ENCODE data around the gene DOCK7. TPM values are rescaled to one million over a fixed set of nuclear protein-coding genes. Genes with fewer than 3 reads are reported as not detected.

DOCK7 gene
- total and polyA plus RNA-seq, 5 experiments from 2014 or later = 1.2 to 11.8 (median 3.1) TPM

DNA sequence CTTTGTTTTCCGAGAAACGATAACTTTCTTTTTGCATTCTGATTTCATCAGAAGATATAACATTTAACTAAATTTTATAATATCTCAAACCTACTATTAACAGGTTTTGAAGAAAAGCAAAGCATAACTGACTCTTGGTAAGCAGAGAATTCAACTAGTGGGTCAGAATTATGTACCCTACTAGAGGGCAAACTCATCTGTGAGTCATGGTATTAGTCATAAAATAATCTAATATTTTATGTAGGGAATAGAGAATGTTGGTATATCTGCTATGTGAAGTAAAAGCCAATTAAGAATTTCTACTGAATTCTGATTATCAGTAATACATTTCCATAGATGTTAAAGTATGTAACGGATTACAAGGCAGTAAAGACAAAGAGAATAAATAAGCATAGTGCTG lies 194.5 kb downstream of the DOCK7 start:
- Mint-ChIP-seq H3K9me3 (no peaks in the 10 kb centered on the region), H3K36me3 (peaks cover 6 to 62% (median 28%) of the 10 kb centered on the region in 3 donors), H3K4me1 (no peaks in the 10 kb centered on the region), H3K27ac (no peak overlapping the region), H3K4me3 (no peak overlapping the region), H3K27me3 (no peaks in the 10 kb centered on the region)
- ATAC-seq (no peak), DNase-seq (no peak)
- POLR2A ChIA-PET = no interaction called here

DNA sequence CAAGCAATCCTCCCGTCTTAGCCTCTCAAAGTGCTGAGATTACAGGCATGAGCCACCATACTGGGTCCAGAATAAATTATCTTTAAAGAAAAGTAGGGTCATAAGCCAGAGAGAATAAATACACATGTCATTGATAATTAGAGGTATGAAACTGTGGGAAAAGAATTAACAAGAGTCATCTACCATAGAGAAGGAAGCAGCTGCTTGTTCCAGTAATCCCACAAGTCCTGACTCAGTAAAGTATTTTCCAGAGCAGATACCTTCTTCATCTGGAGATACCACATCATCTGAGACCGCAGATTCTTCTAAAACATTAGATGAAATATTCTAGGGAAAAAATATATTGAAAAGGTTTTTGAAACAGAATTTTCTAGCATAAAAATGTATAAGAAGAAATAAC lies 195.7 kb downstream of the DOCK7 start:
- Mint-ChIP-seq H3K36me3 (peaks cover 10 to 67% (median 28%) of the 10 kb centered on the region in 3 donors), H3K27ac (no peak overlapping the region), H3K4me1 (no peaks in the 10 kb centered on the region), H3K27me3 (no peaks in the 10 kb centered on the region), H3K9me3 (no peaks in the 10 kb centered on the region), H3K4me3 (no peak overlapping the region)
- DNase-seq = no peak
- POLR2A ChIA-PET = no interaction called here
- ATAC-seq = no peak

DNA sequence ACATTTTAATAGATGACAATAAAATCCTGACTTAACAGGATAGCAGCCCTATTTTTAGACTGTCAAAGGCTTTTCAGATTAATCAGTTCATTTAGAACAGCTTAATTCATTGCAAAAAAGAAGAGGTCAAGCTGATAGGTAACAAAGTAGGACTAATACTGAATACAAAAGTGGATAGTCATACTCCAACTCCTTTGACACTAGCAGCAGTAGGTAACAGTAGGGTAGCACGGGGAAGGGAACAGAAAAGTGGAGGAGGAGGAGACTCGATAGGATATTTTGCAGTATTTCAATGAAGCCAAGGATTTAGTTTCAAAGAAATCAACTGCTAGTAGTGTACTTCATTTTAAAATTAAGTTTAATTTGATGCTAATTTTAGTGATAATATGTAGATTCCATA lies 200.2 kb downstream of the DOCK7 start:
- no peak for DNase-seq
- Mint-ChIP-seq H3K4me1 (peaks cover 0 to 12% (median 0%) of the 10 kb centered on the region in 4 donors), H3K4me3 (no peak overlapping the region), H3K27ac (no peak overlapping the region), H3K27me3 (no peaks in the 10 kb centered on the region), H3K36me3 (peaks cover 4 to 42% (median 22%) of the 10 kb centered on the region in 3 donors), H3K9me3 (no peaks in the 10 kb centered on the region)
- POLR2A ChIA-PET = no interaction called here
- no peak for ATAC-seq

GRCh38 chr1:62484824-62485468 lies 203.2 kb downstream of the DOCK7 start:
- Mint-ChIP-seq H3K9me3 (no peaks in the 10 kb centered on the region), H3K27me3 (no peaks in the 10 kb centered on the region), H3K4me1 (peaks cover 0 to 12% (median 0%) of the 10 kb centered on the region in 4 donors), H3K4me3 (peak overlapping the region in 1 of 10 donors; percentile 37), H3K36me3 (peaks cover 4 to 24% (median 13%) of the 10 kb centered on the region in 3 donors), H3K27ac (no peak overlapping the region)
- DNase-seq = no peak
- POLR2A ChIA-PET = no interaction called here
- ATAC-seq = no peak

- POLR2A ChIA-PET = no interaction called here
- no peak for DNase-seq
- Mint-ChIP-seq H3K36me3 (peaks cover 0 to 14% (median 8%) of the 10 kb centered on the region in 3 donors), H3K27me3 (no peaks in the 10 kb centered on the region), H3K9me3 (no peaks in the 10 kb centered on the region), H3K27ac (no peak overlapping the region), H3K4me3 (no peak overlapping the region), H3K4me1 (peaks cover 0 to 12% (median 0%) of the 10 kb centered on the region in 4 donors)
- no peak for ATAC-seq
Observed at GRCh38 chr1:62481681-62482080, 206.5 kb downstream of the DOCK7 start.

- no peaks in the 10 kb centered on the region for H3K4me1 Mint-ChIP-seq
- peaks cover 0 to 48% (median 25%) of the 10 kb centered on the region in 3 donors for H3K36me3 Mint-ChIP-seq
- no peaks in the 10 kb centered on the region for H3K27me3 Mint-ChIP-seq
- DNase-seq = no peak
- H3K27ac Mint-ChIP-seq = peak overlapping the region in 2 of 10 donors; percentile 2 to 24
- no peaks in the 10 kb centered on the region for H3K9me3 Mint-ChIP-seq
- no peak for ATAC-seq
- POLR2A ChIA-PET = no interaction called here
- no peak overlapping the region for H3K4me3 Mint-ChIP-seq
Observed at GRCh38 chr1:62476525-62477219, 211.5 kb downstream of the DOCK7 start.

- no peak for DNase-seq
- H3K9me3 Mint-ChIP-seq = peaks cover 0 to 17% (median 0%) of the 10 kb centered on the region in 9 donors
- H3K36me3 Mint-ChIP-seq = peaks cover 28 to 62% (median 59%) of the 10 kb centered on the region in 3 donors
Observed at GRCh38 chr1:62467092-62467491, 221.1 kb downstream of the DOCK7 start.

GRCh38 chr1:62462370-62462769 lies 225.8 kb downstream of the DOCK7 start:
- Mint-ChIP-seq H3K27ac (no peak overlapping the region), H3K4me3 (no peak overlapping the region), H3K9me3 (peaks cover 0 to 6% (median 0%) of the 10 kb centered on the region in 9 donors), H3K36me3 (peaks cover 9 to 25% (median 25%) of the 10 kb centered on the region in 3 donors), H3K27me3 (no peaks in the 10 kb centered on the region), H3K4me1 (peaks cover 0 to 2% (median 0%) of the 10 kb centered on the region in 4 donors)
- ATAC-seq (no peak), DNase-seq (no peak)
- POLR2A ChIA-PET = no interaction called here

More at GRCh38 chr1:62467092-62467491, 221.1 kb downstream of the DOCK7 start:
- Mint-ChIP-seq H3K27ac (no peak overlapping the region), H3K4me3 (no peak overlapping the region), H3K4me1 (peaks cover 0 to 2% (median 0%) of the 10 kb centered on the region in 4 donors), H3K27me3 (no peaks in the 10 kb centered on the region)
- POLR2A ChIA-PET = no interaction called here
- ATAC-seq = no peak

DNA sequence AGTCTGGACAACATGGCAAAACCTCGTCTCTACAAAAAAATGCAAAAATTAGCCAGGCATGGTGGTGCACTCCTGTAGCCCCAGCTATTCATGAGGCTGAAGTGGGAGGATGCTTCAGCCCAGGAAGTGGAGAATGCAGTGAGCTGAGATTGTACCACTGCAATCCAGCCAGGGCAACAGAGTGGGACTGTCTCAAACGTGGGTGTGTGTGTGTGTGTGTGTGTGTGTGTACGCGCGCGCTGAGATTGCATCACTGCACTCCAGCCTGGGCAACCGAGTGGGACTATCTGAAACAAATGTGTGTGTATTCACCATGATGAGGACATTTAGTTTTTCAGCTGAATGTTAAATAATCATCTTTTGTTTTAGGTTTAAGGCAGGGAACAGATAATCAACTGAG lies 230.2 kb downstream of the DOCK7 start:
- Mint-ChIP-seq H3K9me3 (peaks cover 0 to under 1% (median 0%) of the 10 kb centered on the region in 9 donors), H3K4me1 (peaks cover 0 to 3% (median 0%) of the 10 kb centered on the region in 4 donors), H3K4me3 (no peak overlapping the region), H3K27ac (no peak overlapping the region), H3K27me3 (no peaks in the 10 kb centered on the region), H3K36me3 (peaks cover 0 to 21% (median 3%) of the 10 kb centered on the region in 3 donors)
- no peak for ATAC-seq
- DNase-seq = no peak
- POLR2A ChIA-PET = no interaction called here

DNA sequence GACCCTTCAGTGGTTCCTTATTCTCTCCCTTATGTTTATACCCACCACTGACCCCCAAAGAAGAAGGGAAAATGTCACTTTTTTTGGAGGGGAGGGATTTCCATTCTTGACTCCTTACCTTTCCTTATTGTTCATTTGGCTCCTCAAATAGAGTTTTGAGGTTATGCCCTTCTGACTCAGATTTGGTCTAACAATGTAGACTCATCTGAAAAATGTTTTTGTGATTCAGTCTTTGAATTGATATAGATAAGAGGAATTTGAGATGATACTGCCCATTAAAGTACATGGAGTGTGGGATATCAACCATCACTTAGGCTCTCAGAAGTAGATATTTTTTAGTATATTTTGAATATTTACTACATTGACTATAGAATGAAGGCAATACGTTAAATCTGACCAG lies 235.2 kb downstream of the DOCK7 start:
- Mint-ChIP-seq H3K27ac (peak overlapping the region in 2 of 10 donors; percentile 1 to 68), H3K36me3 (peaks cover 0 to 68% (median 27%) of the 10 kb centered on the region in 3 donors), H3K4me3 (no peak overlapping the region), H3K27me3 (no peaks in the 10 kb centered on the region), H3K4me1 (peaks cover 7 to 16% (median 10%) of the 10 kb centered on the region in 4 donors), H3K9me3 (peaks cover 0 to 2% (median 0%) of the 10 kb centered on the region in 9 donors)
- POLR2A ChIA-PET = no interaction called here
- ATAC-seq = no peak
- no peak for DNase-seq

GRCh38 chr1:62450301-62450700 lies 237.9 kb downstream of the DOCK7 start:
- H3K27me3 Mint-ChIP-seq = no peaks in the 10 kb centered on the region
- peak overlapping the region in 5 of 10 donors; percentile 1 to 9 (median 2) for H3K27ac Mint-ChIP-seq
- DNase-seq = no peak
- no peak for ATAC-seq
- peaks cover 7 to 18% (median 11%) of the 10 kb centered on the region in 4 donors for H3K4me1 Mint-ChIP-seq
- POLR2A ChIA-PET = no interaction called here
- H3K36me3 Mint-ChIP-seq = peaks cover 0 to 84% (median 32%) of the 10 kb centered on the region in 3 donors
- H3K9me3 Mint-ChIP-seq = peaks cover 0 to 2% (median 0%) of the 10 kb centered on the region in 9 donors
- H3K4me3 Mint-ChIP-seq = no peak overlapping the region

DNA sequence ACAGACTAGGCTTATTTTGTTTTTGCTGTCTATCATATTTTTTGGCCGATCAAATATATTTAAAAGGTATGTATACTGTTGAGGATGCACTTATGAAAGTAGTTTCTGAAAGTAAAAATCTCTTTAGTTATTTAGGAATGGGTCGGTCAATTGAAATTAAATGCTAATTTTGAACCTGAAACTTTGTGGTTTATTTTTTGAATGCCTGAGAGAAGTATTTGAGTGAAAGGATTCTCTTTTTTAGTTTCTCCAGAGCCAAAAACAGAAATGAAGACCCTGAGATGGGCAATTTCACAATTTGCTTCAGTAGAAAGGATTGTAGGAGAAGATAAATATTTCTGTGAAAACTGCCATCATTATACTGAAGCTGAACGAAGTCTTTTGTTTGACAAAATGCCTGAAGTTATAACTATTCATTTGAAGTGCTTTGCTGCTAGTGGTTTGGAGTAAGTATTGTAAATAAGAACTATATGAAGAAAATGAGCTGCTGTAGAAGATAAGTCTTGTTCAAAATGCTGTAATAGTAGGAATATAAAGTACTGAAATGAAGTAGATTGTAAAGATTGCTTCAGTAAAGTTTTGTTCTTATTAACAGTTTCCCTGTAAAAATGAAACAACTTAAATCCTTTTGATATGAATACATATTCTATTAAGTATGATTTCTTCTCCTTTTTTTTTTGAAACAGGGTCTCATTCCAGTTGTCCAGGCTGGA lies 239.8 kb downstream of the DOCK7 start:
- Mint-ChIP-seq H3K27me3 (no peaks in the 10 kb centered on the region), H3K36me3 (peaks cover 0 to 92% (median 34%) of the 10 kb centered on the region in 3 donors), H3K4me1 (peaks cover 10 to 24% (median 17%) of the 10 kb centered on the region in 4 donors), H3K27ac (peak overlapping the region in 2 of 10 donors; percentile 8 to 12), H3K4me3 (no peak overlapping the region), H3K9me3 (peaks cover 0 to 2% (median 0%) of the 10 kb centered on the region in 9 donors)
- DNase-seq = no peak
- ATAC-seq = no peak
- POLR2A ChIA-PET = interaction anchor here (1.1 kb wide), 1 partner anchor 9 kb away, joined by 4 read pairs; no protein-coding TSS in a partner anchor

- Mint-ChIP-seq H3K27me3 (no peaks in the 10 kb centered on the region), H3K9me3 (no peaks in the 10 kb centered on the region), H3K36me3 (peaks cover 0 to 90% (median 20%) of the 10 kb centered on the region in 3 donors), H3K27ac (peak overlapping the region in 4 of 10 donors; percentile 1 to 20 (median 14)), H3K4me1 (peaks cover 7 to 33% (median 23%) of the 10 kb centered on the region in 4 donors), H3K4me3 (no peak overlapping the region)
- DNase-seq = no peak
- ATAC-seq = no peak
- POLR2A ChIA-PET = no interaction called here
Observed at GRCh38 chr1:62444701-62445100, 243.5 kb downstream of the DOCK7 start.
